ENCODE results near the gene ALDH1A3. TPM values are rescaled to one million over a fixed set of nuclear protein-coding genes. Genes with fewer than 3 reads are reported as not detected.

ALDH1A3 gene
- total and polyA plus RNA-seq, 2 donors (not counting 1 experiment from before 2014, with no cell fraction given) = 4.2 to 32.5 TPM

- Histone ChIP-seq H3K27ac (ENCODE audit: insufficient read depth, low read length) (no peak overlapping the region), H3K9me3 (ENCODE audit: control insufficient read depth, insufficient read depth, low read depth, low read length) (no peaks in the 10 kb centered on the region)
Observed at GRCh38 chr15:100844167-100844566, 35.5 kb upstream of the ALDH1A3 start.

DNA sequence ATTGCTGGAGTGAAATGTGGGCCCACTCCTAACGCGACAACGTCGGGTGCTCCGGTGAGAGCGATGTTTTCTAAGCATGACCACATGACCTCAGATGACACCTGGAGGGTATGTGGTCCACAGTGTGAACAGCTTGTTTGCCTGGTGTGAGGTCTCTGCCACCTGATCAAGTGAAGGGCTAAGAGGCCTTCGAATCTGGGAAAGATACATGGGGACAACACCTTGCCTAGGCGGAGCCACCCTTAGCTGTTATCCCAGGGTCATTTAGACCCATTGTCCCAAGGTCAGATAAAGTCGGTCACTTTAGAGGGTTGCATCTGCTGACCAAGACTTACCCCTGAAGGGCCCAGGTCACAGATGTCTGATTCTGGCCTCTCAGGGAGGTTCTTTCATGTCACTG lies 34.9 kb upstream of the ALDH1A3 start:
- no peaks in the 10 kb centered on the region for H3K79me2 ChIP-seq (ENCODE audit: control insufficient read depth, insufficient read depth, low read length)
- DNase-seq (ENCODE audit: low read depth in 2 of 2) = no peak
- peaks cover 2% of the 10 kb centered on the region for H3K4me1 ChIP-seq (ENCODE audit: control insufficient read depth, extremely low read depth, insufficient read depth, low read length)
- H3K27ac ChIP-seq (ENCODE audit: insufficient read depth, low read length) = no peak overlapping the region
- TF ChIP-seq CTCF (conservative IDR thresholded peaks at IDR 0.05 in 1 of 2, IDR thresholded peaks at IDR 0.05 in 1 of 2; ENCODE audit: low read depth in 1 of 2, low read length in 2 of 2) = no peak
- TF ChIP-seq EZH2 (IDR thresholded peaks at IDR 0.05; ENCODE audit: low read length, missing control alignments) = no peak
- no peak overlapping the region for H2AFZ ChIP-seq (ENCODE audit: low read length)
- H3K9ac ChIP-seq (ENCODE audit: insufficient read depth, low read length) = no peak overlapping the region
- no peak overlapping the region for H3K4me3 ChIP-seq (replicated peaks in 1 of 4; ENCODE audit: control extremely low read depth in 1 of 4, insufficient read depth in 1 of 4, low read depth in 3 of 4, low read length in 4 of 4)
- no peaks in the 10 kb centered on the region for H3K27me3 ChIP-seq (ENCODE audit: control insufficient read depth, insufficient read depth, low read length)
- no peaks in the 10 kb centered on the region for H3K9me3 ChIP-seq (ENCODE audit: control insufficient read depth, insufficient read depth, low read depth, low read length)
- no peak overlapping the region for H3K4me2 ChIP-seq (ENCODE audit: extremely low read depth, insufficient read depth, low read length)
- H4K20me1 ChIP-seq (ENCODE audit: control insufficient read depth, extremely low read depth, insufficient read depth, low read length) = no peaks in the 10 kb centered on the region
- no peaks in the 10 kb centered on the region for H3K36me3 ChIP-seq (ENCODE audit: control insufficient read depth, insufficient read depth, low read length)

More at GRCh38 chr15:100844167-100844566, 35.5 kb upstream of the ALDH1A3 start:
- H3K79me2 ChIP-seq (ENCODE audit: control insufficient read depth, insufficient read depth, low read length) = no peaks in the 10 kb centered on the region
- no peak overlapping the region for H3K4me3 ChIP-seq (replicated peaks in 1 of 4; ENCODE audit: control extremely low read depth in 1 of 4, insufficient read depth in 1 of 4, low read depth in 3 of 4, low read length in 4 of 4)
- H3K36me3 ChIP-seq (ENCODE audit: control insufficient read depth, insufficient read depth, low read length) = no peaks in the 10 kb centered on the region
- no peak overlapping the region for H3K4me2 ChIP-seq (ENCODE audit: extremely low read depth, insufficient read depth, low read length)
- H2AFZ ChIP-seq (ENCODE audit: low read length) = no peak overlapping the region
- H4K20me1 ChIP-seq (ENCODE audit: control insufficient read depth, extremely low read depth, insufficient read depth, low read length) = no peaks in the 10 kb centered on the region
- DNase-seq (ENCODE audit: low read depth in 2 of 2) = no peak
- TF ChIP-seq CTCF (conservative IDR thresholded peaks at IDR 0.05 in 1 of 2, IDR thresholded peaks at IDR 0.05 in 1 of 2; ENCODE audit: low read depth in 1 of 2, low read length in 2 of 2) = no peak
- TF ChIP-seq EZH2 (IDR thresholded peaks at IDR 0.05; ENCODE audit: low read length, missing control alignments) = no peak
- no peak overlapping the region for H3K9ac ChIP-seq (ENCODE audit: insufficient read depth, low read length)
- no peaks in the 10 kb centered on the region for H3K27me3 ChIP-seq (ENCODE audit: control insufficient read depth, insufficient read depth, low read length)
- peaks cover 2% of the 10 kb centered on the region for H3K4me1 ChIP-seq (ENCODE audit: control insufficient read depth, extremely low read depth, insufficient read depth, low read length)

GRCh38 chr15:100847194-100847593 lies 32.4 kb upstream of the ALDH1A3 start:
- Histone ChIP-seq H2AFZ (ENCODE audit: low read length) (no peak overlapping the region), H3K36me3 (ENCODE audit: control insufficient read depth, insufficient read depth, low read length) (no peaks in the 10 kb centered on the region), H3K27me3 (ENCODE audit: control insufficient read depth, insufficient read depth, low read length) (no peaks in the 10 kb centered on the region), H4K20me1 (ENCODE audit: control insufficient read depth, extremely low read depth, insufficient read depth, low read length) (no peaks in the 10 kb centered on the region), H3K27ac (ENCODE audit: insufficient read depth, low read length) (no peak overlapping the region), H3K9me3 (ENCODE audit: control insufficient read depth, insufficient read depth, low read depth, low read length) (no peaks in the 10 kb centered on the region), H3K79me2 (ENCODE audit: control insufficient read depth, insufficient read depth, low read length) (no peaks in the 10 kb centered on the region), H3K4me3 (replicated peaks in 1 of 4; ENCODE audit: control extremely low read depth in 1 of 4, insufficient read depth in 1 of 4, low read depth in 3 of 4, low read length in 4 of 4) (no peak overlapping the region), H3K9ac (ENCODE audit: insufficient read depth, low read length) (no peak overlapping the region), H3K4me2 (ENCODE audit: extremely low read depth, insufficient read depth, low read length) (no peak overlapping the region), H3K4me1 (ENCODE audit: control insufficient read depth, extremely low read depth, insufficient read depth, low read length) (peaks cover 2% of the 10 kb centered on the region)
- DNase-seq (ENCODE audit: low read depth in 2 of 2) = no peak
- TF ChIP-seq CTCF (conservative IDR thresholded peaks at IDR 0.05 in 1 of 2, IDR thresholded peaks at IDR 0.05 in 1 of 2; ENCODE audit: low read depth in 1 of 2, low read length in 2 of 2) (no peak), EZH2 (IDR thresholded peaks at IDR 0.05; ENCODE audit: low read length, missing control alignments) (no peak)
